Breast epithelium (tissue), 3 donors: ENCODE measurements around the gene OR8D2.

ENCODE experiments used
- CTCF ChIP-seq, 3 donors: fragments of 450-650 bp; IDR thresholded peaks; one replicate each; pipeline ENCODE4 v1.5.1; 2016 to 2017; ENCODE audit warnings: antibody characterized with exemption in 3 of 3, mild to moderate bottlenecking in 3 of 3, moderate library complexity in 3 of 3
- POLR2A ChIP-seq: fragments of 450-650 bp; IDR thresholded peaks from one replicate; pipeline ENCODE4 v1.6.1; 2016; ENCODE audit warnings: antibody characterized with exemption, mild to moderate bottlenecking, moderate library complexity

- TF ChIP-seq CTCF (IDR thresholded peaks at IDR 0.05) (no peak), POLR2A (no peak)
These were observed 4.9 kb downstream of the OR8D2 start for GRCh38 chr11:124315052-124315451.
